HUES6 (cell line): ENCODE measurements around the gene TTC19.

Experiments used
- H3K27ac ChIP-seq: 2 replicates; pipeline ENCODE4 v1.7.0; 2013; ENCODE audit warnings: low read depth, mild to moderate bottlenecking, low read length, inconsistent platforms
- H3K27me3 ChIP-seq: 2 replicates; pipeline ENCODE4 v1.6.1; 2013; ENCODE audit warnings: low read length; ENCODE audit not compliant: control insufficient read depth, insufficient read depth
- H3K36me3 ChIP-seq: 2 replicates; pipeline ENCODE4 v1.6.1; 2013; ENCODE audit warnings: low read length; ENCODE audit not compliant: control insufficient read depth, insufficient read depth
- H3K4me1 ChIP-seq: 2 replicates; pipeline ENCODE4 v1.6.1; 2013; ENCODE audit warnings: low read length; ENCODE audit not compliant: control insufficient read depth, insufficient read depth
- H3K4me3 ChIP-seq: 2 replicates; pipeline ENCODE4 v1.5.1; 2013; ENCODE audit warnings: low read depth, low read length
- H3K9ac ChIP-seq: one replicate; pipeline ENCODE4 v1.6.1; 2013; ENCODE audit warnings: mild to moderate bottlenecking, low read length
- H3K9me3 ChIP-seq: 2 replicates; pipeline ENCODE4 v1.6.1; 2013; ENCODE audit warnings: low read depth, low read length; ENCODE audit not compliant: control insufficient read depth, insufficient read depth

The TTC19 gene

DNA sequence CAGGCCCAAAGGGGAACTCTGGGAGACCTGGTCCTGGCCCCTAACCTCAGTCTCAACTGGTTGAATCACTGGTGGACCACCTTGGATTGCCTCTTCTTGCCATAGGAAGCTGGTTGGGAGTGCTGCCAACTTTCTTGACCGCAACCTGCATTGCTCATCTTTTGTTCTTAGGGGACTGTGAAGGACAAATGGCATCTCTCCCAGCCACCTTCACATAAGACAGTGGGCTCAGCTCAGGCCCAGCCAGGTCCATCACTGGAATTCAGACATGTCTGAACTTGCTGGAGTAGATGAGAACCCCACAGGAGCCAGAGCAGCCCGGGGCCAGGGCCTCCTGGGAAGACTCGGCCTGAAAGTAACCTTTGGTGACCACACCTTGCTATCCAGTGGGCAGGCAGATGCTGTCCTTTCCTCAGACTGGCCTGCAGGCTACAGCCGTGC is 35.9 kb upstream of the TTC19 start:
- no peak overlapping the region for H3K27ac ChIP-seq
- no peak overlapping the region for H3K9ac ChIP-seq

DNA sequence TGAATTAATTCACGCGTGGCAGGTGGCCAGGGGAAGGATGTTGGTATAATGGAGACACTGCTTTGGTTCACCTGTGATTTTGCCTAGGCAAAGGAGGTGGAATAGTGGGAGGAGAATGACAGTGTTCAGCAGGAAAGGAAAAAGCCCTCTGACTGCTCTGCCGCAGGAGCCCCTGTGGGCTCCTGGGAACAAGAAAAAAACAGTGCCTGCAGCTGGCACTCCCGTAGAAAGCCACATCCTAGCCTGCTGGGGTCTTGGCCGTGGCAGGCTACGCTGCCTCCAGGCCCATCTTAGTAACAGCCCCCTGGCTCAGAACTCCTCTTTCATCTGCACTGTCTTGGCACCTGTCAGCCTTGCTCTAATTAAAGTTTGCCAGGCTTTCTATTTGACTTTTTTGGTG is 34.1 kb upstream of the TTC19 start:
- Histone ChIP-seq H3K9me3 (no peaks in the 10 kb centered on the region), H3K9ac (peak overlapping the region; percentile 96), H3K27me3 (no peaks in the 10 kb centered on the region), H3K36me3 (no peaks in the 10 kb centered on the region), H3K27ac (peak overlapping the region; percentile 96), H3K4me3 (peak overlapping the region; percentile 55; the same call in 1 of the 2 replicates), H3K4me1 (peaks cover 49% of the 10 kb centered on the region)

More for the DNA sequence above, 35.9 kb upstream of the TTC19 start:
- no peak overlapping the region for H3K4me3 ChIP-seq
- H3K36me3 ChIP-seq = no peaks in the 10 kb centered on the region
- H3K9me3 ChIP-seq = no peaks in the 10 kb centered on the region
- no peaks in the 10 kb centered on the region for H3K27me3 ChIP-seq
- peaks cover 42% of the 10 kb centered on the region for H3K4me1 ChIP-seq

DNA sequence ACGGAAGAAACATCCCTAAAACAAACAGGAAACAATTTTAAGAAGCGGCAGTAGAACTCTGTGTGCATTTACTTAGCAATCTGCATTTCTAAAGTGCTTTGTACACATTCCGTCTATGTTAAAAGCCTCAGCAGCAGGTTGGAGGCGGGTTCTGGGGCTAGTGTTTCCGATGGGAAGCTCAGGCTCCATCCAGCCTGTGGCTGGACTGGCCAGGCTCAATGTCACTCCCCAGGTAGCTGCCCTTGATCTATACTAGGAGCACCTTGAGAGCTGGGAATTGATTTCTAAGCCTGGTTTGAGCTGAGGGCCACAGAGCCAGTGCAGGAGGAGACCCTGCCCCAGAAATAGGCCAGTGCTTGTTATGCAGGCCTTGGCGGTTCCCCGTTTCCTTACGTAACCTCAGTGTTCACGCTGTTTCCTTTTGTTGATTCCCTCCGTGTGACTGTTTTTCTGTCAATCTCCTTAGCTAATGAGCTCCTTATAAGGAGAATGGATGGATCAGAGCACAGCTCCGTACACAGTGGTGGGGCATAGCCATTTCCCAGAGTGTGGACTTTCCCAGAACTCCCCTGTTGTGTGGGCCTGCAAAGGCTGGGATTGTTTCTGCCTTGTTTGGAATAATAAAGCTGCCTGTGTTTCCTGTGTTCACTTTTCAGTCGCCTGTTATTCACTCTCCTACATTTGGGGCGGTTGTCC is 33.3 kb upstream of the TTC19 start:
- H3K9ac ChIP-seq = peak overlapping the region; percentile 96
- peaks cover 57% of the 10 kb centered on the region for H3K4me1 ChIP-seq
- H3K9me3 ChIP-seq = no peaks in the 10 kb centered on the region
- H3K4me3 ChIP-seq = peak overlapping the region; percentile 55
- H3K36me3 ChIP-seq = no peaks in the 10 kb centered on the region
- peak overlapping the region; percentile 96 for H3K27ac ChIP-seq
- H3K27me3 ChIP-seq = no peaks in the 10 kb centered on the region

DNA sequence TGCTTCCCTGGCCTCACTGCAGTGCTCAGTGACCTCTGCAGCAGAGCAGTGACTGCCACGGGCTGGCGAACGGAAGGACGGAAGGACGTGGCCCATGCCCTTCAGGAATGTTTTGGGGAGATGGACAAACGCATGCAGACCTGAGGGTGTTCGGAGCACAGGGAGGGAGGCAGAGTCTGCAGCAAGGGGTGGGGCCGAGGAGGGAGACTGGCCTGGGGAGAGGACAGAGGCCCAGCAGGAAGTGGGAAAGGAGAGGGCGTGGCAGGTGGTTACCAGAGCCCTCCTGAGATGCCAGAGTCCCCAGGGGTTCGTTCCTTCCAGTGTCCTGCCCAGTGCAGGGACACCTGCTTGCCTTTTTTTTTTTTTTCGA is 32.8 kb upstream of the TTC19 start:
- H3K9ac ChIP-seq = peak overlapping the region; percentile 96
- H3K4me1 ChIP-seq = peaks cover 59% of the 10 kb centered on the region
- H3K36me3 ChIP-seq = no peaks in the 10 kb centered on the region
- no peaks in the 10 kb centered on the region for H3K9me3 ChIP-seq
- H3K27ac ChIP-seq = peak overlapping the region; percentile 96
- H3K4me3 ChIP-seq = peak overlapping the region; percentile 55
- H3K27me3 ChIP-seq = no peaks in the 10 kb centered on the region

DNA sequence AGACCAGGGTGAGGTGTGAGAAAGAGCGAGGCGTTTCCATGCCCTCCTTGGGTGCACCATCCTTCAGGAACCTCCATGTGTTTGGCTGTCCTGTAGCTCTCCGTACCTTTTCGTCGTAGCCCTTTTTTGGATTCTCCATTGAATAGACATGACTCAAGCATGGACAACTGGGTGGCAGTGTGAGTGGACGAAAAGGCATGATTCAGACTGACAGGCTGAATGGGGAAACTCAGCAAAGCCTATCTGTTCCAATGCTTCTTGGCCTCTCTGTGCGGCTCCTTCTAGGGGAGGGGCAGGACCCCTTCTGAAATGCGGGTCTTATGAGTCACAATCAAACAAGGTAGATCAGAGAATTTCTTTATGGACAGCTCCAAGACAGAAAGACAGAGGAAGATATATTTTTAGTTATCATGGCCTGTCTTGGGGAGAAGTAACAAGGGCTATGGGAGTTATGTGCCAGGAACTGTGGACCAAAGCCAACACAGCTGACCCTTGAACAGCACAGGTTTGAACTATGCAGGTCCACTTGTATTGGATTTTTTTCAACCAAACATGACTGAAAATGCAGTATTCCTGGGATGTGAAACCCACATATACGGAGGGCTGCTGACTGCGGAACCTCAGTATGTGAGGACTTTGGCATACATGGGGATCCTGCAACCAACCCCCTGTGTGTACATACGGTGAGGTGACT is 31.8 kb upstream of the TTC19 start:
- H3K27ac ChIP-seq = peak overlapping the region; percentile 96; the same call in 1 of the 2 replicates
- H3K36me3 ChIP-seq = no peaks in the 10 kb centered on the region
- H3K4me3 ChIP-seq = no peak overlapping the region
- H3K9me3 ChIP-seq = no peaks in the 10 kb centered on the region
- H3K27me3 ChIP-seq = no peaks in the 10 kb centered on the region
- peak overlapping the region; percentile 96 for H3K9ac ChIP-seq
- H3K4me1 ChIP-seq = peaks cover 60% of the 10 kb centered on the region

DNA sequence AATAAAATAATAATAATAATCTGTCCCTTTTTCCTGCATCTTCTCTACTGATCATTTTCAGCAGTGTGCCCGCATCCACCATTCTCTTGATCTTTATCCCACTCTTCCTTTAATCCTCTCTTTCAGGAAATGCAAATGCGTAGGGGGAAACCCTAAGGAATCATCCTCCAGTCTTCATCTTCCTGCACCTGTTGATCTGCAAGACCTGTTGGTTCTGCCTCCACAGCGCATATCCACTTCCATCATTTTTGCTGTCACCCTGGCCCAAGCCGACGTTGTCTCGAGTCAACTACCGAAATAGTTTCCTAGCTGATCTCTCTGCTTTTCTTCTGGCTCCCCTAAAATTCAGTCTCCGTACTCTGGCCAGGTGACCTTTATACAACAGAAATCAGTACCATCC is 30.2 kb upstream of the TTC19 start:
- no peaks in the 10 kb centered on the region for H3K36me3 ChIP-seq
- H3K27ac ChIP-seq = no peak overlapping the region
- H3K27me3 ChIP-seq = no peaks in the 10 kb centered on the region
- peaks cover 59% of the 10 kb centered on the region for H3K4me1 ChIP-seq
- H3K9me3 ChIP-seq = no peaks in the 10 kb centered on the region
- H3K9ac ChIP-seq = no peak overlapping the region
- no peak overlapping the region for H3K4me3 ChIP-seq

DNA sequence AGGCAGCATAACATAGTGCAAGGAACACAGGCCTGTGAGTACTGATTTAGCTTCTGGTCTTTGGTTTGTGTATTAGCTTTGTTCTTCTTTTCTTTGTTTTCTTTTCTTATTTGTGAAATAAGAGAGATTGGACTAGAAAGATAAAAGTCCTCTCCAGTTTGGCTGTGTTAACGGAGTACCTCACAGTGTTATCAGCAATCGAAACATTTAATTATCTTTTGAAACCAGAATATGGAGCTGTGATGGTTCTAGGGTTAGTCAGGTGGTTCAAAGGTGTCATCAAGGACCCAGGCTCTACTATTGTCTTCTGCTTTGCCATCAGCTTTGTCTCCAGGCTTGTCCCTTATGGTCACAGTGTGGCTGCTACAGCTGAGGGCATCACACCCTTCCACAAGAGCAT is 29.1 kb upstream of the TTC19 start:
- H3K4me3 ChIP-seq = no peak overlapping the region
- peaks cover 8% of the 10 kb centered on the region for H3K36me3 ChIP-seq
- H3K9me3 ChIP-seq = no peaks in the 10 kb centered on the region
- H3K9ac ChIP-seq = no peak overlapping the region
- no peaks in the 10 kb centered on the region for H3K27me3 ChIP-seq
- no peak overlapping the region for H3K27ac ChIP-seq
- H3K4me1 ChIP-seq = peaks cover 53% of the 10 kb centered on the region

DNA sequence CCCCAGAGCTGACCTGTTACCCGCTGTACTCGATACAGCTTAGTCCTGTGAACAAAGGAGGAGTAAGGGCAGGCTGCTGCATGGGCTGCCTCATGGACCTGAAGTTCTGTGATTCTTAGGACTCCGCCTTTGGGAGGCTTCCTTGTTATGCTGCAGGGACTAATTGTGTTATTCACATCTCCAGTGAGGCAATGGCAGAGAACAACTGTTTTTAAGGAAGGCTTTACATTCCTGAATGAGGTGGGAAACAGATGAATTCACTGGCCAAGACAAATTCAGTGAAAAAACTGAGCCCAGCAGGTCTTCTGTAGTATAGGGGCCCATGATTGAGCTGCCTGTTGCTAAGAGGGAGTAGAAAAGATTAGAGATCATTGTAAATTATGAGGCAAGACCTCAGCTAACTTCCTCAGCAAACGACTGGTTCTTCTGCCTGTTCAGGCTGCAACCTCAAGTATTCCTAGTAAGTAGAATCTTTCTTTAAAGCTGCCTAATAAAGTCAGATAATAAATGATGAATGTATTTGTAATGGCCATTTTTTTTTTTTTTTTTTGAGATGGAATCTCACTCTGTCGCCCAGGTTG is 28.4 kb upstream of the TTC19 start:
- Histone ChIP-seq H3K9me3 (no peaks in the 10 kb centered on the region), H3K4me3 (no peak overlapping the region), H3K27ac (no peak overlapping the region)

DNA sequence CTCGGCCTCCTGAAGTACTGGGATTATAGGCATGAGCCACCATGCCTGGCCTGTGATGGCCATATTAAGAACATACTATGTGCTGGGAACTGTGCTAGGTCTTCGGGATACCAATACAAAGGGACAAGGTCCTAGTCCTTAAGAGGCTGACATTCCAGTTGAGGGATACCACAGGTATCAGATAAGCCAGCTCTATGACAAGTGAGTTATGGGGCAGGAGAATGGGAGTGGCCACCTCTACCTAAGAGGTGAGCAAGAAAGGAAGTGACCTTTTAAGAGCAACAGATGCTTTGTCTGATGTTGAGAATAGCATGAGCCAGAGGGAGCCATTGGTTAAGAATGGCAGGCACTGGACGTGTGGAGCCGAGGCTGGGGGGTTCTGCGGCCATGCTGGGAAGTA is 27.7 kb upstream of the TTC19 start:
- no peak overlapping the region for H3K27ac ChIP-seq
- H3K36me3 ChIP-seq = peaks cover 17% of the 10 kb centered on the region
- no peaks in the 10 kb centered on the region for H3K9me3 ChIP-seq
- no peak overlapping the region for H3K4me3 ChIP-seq
- H3K27me3 ChIP-seq = no peaks in the 10 kb centered on the region
- H3K9ac ChIP-seq = no peak overlapping the region
- peaks cover 39% of the 10 kb centered on the region for H3K4me1 ChIP-seq

More for the DNA sequence above, 28.4 kb upstream of the TTC19 start:
- Histone ChIP-seq H3K36me3 (peaks cover 10% of the 10 kb centered on the region), H3K4me1 (peaks cover 46% of the 10 kb centered on the region), H3K9ac (no peak overlapping the region), H3K27me3 (no peaks in the 10 kb centered on the region)

DNA sequence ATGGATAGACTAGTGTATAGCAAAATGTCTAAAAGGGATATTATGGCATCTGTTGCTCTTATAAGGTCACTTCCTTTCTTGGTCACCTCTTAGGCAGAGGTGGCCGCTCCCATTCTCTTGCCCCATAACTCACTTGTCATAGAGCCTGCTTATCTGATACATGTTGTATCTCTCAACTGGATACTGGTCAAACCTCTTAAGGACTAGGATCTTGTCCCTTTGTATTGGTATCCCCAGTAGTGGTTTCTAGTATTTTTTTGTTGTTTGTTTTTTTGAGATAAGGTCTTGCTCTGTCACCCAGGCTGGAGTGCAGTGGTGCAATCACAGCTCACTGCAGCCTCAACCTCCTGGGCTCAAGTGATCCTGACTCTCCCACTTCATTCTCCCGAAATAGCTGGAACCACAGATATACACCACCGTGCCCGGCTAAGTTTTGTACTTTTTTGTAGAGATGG is 27.1 kb upstream of the TTC19 start:
- Histone ChIP-seq H3K9me3 (no peaks in the 10 kb centered on the region), H3K27ac (no peak overlapping the region), H3K4me1 (peaks cover 33% of the 10 kb centered on the region), H3K27me3 (no peaks in the 10 kb centered on the region), H3K4me3 (no peak overlapping the region), H3K36me3 (peaks cover 22% of the 10 kb centered on the region), H3K9ac (no peak overlapping the region)

DNA sequence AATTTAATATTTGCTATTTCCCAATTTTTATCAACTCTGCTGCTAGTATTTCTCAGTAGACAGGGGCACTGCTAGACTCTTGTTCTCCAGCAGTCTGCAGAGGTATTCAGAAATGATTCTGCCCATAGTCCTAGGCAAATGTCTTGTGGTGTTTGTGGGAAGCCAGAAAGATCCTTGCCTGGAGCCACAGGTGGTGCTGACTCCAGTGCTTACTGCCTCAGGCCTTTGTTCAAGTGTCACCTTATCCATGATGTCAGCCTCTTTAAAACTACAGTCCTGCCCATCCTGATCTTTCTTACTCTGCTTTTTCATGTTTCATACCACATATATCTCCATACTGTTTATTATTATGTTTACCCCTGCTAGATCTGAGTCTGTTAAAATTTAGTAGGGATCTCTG is 26.6 kb upstream of the TTC19 start:
- no peaks in the 10 kb centered on the region for H3K9me3 ChIP-seq
- H3K4me1 ChIP-seq = peaks cover 29% of the 10 kb centered on the region
- peaks cover 27% of the 10 kb centered on the region for H3K36me3 ChIP-seq
- no peak overlapping the region for H3K4me3 ChIP-seq
- no peak overlapping the region for H3K9ac ChIP-seq
- no peak overlapping the region; the same call in 1 of the 2 replicates for H3K27ac ChIP-seq
- H3K27me3 ChIP-seq = no peaks in the 10 kb centered on the region
